A172 (cell line): Measurements from ENCODE around the gene SMOC2. TPM values are rescaled to one million over a fixed set of nuclear protein-coding genes. Genes with fewer than 3 reads are reported as not detected.

Experiments
- DNase-seq: peaks from one replicate; pipeline ENCODE4 v3.0.0-alpha.2; 2015; ENCODE audit warnings: low spot score
- total RNA-seq: library from RNA; depleted of rRNA; stranded (reverse); fragments of >200 nt; shearing (Covaris generic); gene quantifications from 2 replicates; pipeline ENCODE4 v1.2.3, GENCODE V29; 2014

Gene SMOC2
- total RNA-seq, 1 experiment from 2014 or later = not detected

GRCh38 chr6:168624948-168625347, 184.0 kb downstream of the SMOC2 start:
- DNase-seq = no peak

GRCh38 chr6:168625602-168626001, 184.6 kb downstream of the SMOC2 start:
- DNase-seq = no peak

GRCh38 chr6:168626046-168626602, 185.1 kb downstream of the SMOC2 start:
- DNase-seq = no peak

- no peak for DNase-seq
These were observed 186.7 kb downstream of the SMOC2 start for GRCh38 chr6:168627506-168628175.

GRCh38 chr6:168628176-168628553, 187.2 kb downstream of the SMOC2 start:
- DNase-seq = no peak

GRCh38 chr6:168628732-168629245, 187.8 kb downstream of the SMOC2 start:
- DNase-seq = no peak

GRCh38 chr6:168631564-168631963, 190.6 kb downstream of the SMOC2 start:
- no peak for DNase-seq

- no peak for DNase-seq
These were observed 191.7 kb downstream of the SMOC2 start for GRCh38 chr6:168632694-168633093.

GRCh38 chr6:168634541-168635328, 193.8 kb downstream of the SMOC2 start:
- no peak for DNase-seq

GRCh38 chr6:168636147-168637004, 195.4 kb downstream of the SMOC2 start:
- no peak for DNase-seq

GRCh38 chr6:168637834-168638233, 196.8 kb downstream of the SMOC2 start:
- DNase-seq = no peak

- no peak for DNase-seq
These were observed 197.7 kb downstream of the SMOC2 start for GRCh38 chr6:168638468-168639271.

GRCh38 chr6:168640181-168640580, 199.2 kb downstream of the SMOC2 start:
- no peak for DNase-seq

GRCh38 chr6:168640768-168641167, 199.8 kb downstream of the SMOC2 start:
- DNase-seq = no peak

- DNase-seq = peak; percentile 5
These were observed 200.5 kb downstream of the SMOC2 start for GRCh38 chr6:168641446-168641845.

- no peak for DNase-seq
These were observed 202.4 kb downstream of the SMOC2 start for GRCh38 chr6:168643401-168643800.

- DNase-seq = no peak
These were observed 204.3 kb downstream of the SMOC2 start for GRCh38 chr6:168645326-168645725.

- DNase-seq = no peak
These were observed 206.3 kb downstream of the SMOC2 start for GRCh38 chr6:168647271-168647670.

GRCh38 chr6:168648240-168649125, 207.5 kb downstream of the SMOC2 start:
- no peak for DNase-seq

GRCh38 chr6:168649209-168649608, 208.2 kb downstream of the SMOC2 start:
- DNase-seq = no peak
